Breast epithelium (tissue), 4 donors: Measurements from ENCODE around the gene EFCAB8. TPM values are rescaled to one million over a fixed set of nuclear protein-coding genes. Genes with fewer than 3 reads are reported as not detected.

Experiments used
- DNase-seq, 2 donors: peaks; one replicate each; pipeline ENCODE4 v3.0.0-alpha.2; 2019; ENCODE audit warnings: low spot score in 2 of 2
- H3K27ac ChIP-seq, 2 donors: fragments of 200-600 bp; sonication (generic) in 1 of 2; one replicate each; pipeline ENCODE4 v1.5.1; 2016 to 2019; ENCODE audit warnings: mild to moderate bottlenecking in 1 of 2
- H3K27me3 ChIP-seq, 2 donors: fragments of 200-600 bp; sonication (generic) in 1 of 2; one replicate each; pipeline versions ENCODE4 v1.5.1 to v1.6.0; 2017 to 2019; ENCODE audit warnings: control low read depth in 1 of 2, mild to moderate bottlenecking in 1 of 2
- H3K36me3 ChIP-seq: fragments of 200-600 bp; one replicate; pipeline ENCODE4 v1.5.1; 2019
- H3K4me1 ChIP-seq, 2 donors: fragments of 200-600 bp; sonication (generic); one replicate each; pipeline ENCODE4 v1.5.1; 2016 to 2019; ENCODE audit warnings: control low read depth in 1 of 2
- H3K4me3 ChIP-seq, 3 donors: fragments of 200-600 bp; sonication (generic); 1 replicate in 2 of 3; 2 replicates in 1 of 3; pipeline ENCODE4 v1.5.1; 2016 to 2019; ENCODE audit warnings: mild to moderate bottlenecking in 3 of 3, moderate library complexity in 2 of 3
- H3K9me3 ChIP-seq, 2 donors: fragments of 200-600 bp; sonication (generic) in 1 of 2; one replicate each; pipeline ENCODE4 v1.5.1; 2016 to 2019; ENCODE audit warnings: control low read depth in 1 of 2
- POLR2A ChIP-seq: fragments of 450-650 bp; IDR thresholded peaks from one replicate; pipeline ENCODE4 v1.6.1; 2016; ENCODE audit warnings: antibody characterized with exemption, mild to moderate bottlenecking, moderate library complexity
- POLR2AphosphoS5 ChIP-seq, 3 donors: sonication (generic); formaldehyde crosslinking; IDR thresholded peaks; one replicate each; pipeline ENCODE4 v1.6.1; 2017; ENCODE audit warnings: antibody characterized with exemption in 3 of 3
- intact Hi-C: fragments of 100-400 bp; cut with DNase I; formaldehyde crosslinking; loops from one replicate; pipeline ENCODE4 v1.15.1; 2023; ENCODE audit warnings: low total_unique reads
- total RNA-seq, 3 donors: library from RNA; depleted of rRNA; stranded (reverse); fragments of >200 nt; gene quantifications; one replicate each; pipeline ENCODE4 v1.1.0, GENCODE V29; 2016
- TF ChIP-seq, protein P1 (sequence below), 3 donors: fragments of 450-650 bp; IDR thresholded peaks; one replicate each; pipeline ENCODE4 v1.5.1; 2016 to 2017; ENCODE audit warnings: antibody characterized with exemption in 3 of 3, mild to moderate bottlenecking in 3 of 3, moderate library complexity in 3 of 3

The EFCAB8 gene
- total RNA-seq, 3 donors from 2014 or later = 0.32 TPM; not detected in 2

DNA sequence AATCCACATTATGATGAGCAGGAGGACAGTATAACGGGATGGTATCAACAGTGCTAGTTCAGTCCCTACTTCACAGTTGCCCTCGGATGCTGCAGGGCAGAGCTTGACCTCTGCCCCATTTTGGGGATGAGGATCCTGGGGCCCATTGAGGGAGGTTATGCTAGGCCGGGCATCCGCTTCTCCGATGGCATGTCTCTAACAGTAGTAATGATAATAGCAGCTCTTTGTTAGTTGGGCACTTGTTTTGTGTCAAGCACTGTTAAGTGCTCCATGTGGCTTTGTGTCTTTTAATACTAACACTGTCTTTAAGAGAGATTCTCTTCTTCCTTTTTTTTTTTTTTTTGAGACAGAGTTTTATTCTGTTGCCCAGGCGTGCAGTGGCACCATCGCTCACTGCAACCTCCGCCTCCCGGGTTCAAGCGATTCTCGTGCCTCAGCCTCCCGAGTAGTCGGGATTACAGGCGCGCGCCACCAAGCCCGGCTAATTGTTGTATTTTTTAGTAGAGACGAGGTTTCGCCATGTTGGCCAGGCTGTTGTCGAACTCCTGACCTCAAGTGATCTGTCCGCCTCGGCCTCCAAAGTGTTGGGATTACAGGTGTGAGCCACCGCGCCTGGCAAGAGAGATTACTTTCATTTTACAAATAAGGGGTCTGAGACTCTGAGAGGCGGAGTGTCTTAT, 37.9 kb upstream of the EFCAB8 start:
- peak overlapping the region; percentile 75 to 95 (median 81) for H3K4me3 ChIP-seq
- H3K27ac ChIP-seq = peak overlapping the region; percentile 96 to 98
- no peaks in the 10 kb centered on the region for H3K4me1 ChIP-seq
- no peaks in the 10 kb centered on the region for H3K9me3 ChIP-seq
- intact Hi-C loops = no loop called here
- no peaks in the 10 kb centered on the region for H3K36me3 ChIP-seq
- no peak for DNase-seq
- H3K27me3 ChIP-seq = no peaks in the 10 kb centered on the region
- no peak for TF ChIP-seq POLR2A
- no peak for TF ChIP-seq POLR2AphosphoS5 (IDR thresholded peaks at IDR 0.05)
- TF ChIP-seq, protein P1, sequence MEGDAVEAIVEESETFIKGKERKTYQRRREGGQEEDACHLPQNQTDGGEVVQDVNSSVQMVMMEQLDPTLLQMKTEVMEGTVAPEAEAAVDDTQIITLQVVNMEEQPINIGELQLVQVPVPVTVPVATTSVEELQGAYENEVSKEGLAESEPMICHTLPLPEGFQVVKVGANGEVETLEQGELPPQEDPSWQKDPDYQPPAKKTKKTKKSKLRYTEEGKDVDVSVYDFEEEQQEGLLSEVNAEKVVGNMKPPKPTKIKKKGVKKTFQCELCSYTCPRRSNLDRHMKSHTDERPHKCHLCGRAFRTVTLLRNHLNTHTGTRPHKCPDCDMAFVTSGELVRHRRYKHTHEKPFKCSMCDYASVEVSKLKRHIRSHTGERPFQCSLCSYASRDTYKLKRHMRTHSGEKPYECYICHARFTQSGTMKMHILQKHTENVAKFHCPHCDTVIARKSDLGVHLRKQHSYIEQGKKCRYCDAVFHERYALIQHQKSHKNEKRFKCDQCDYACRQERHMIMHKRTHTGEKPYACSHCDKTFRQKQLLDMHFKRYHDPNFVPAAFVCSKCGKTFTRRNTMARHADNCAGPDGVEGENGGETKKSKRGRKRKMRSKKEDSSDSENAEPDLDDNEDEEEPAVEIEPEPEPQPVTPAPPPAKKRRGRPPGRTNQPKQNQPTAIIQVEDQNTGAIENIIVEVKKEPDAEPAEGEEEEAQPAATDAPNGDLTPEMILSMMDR (IDR thresholded peaks at IDR 0.05) = no peak

DNA sequence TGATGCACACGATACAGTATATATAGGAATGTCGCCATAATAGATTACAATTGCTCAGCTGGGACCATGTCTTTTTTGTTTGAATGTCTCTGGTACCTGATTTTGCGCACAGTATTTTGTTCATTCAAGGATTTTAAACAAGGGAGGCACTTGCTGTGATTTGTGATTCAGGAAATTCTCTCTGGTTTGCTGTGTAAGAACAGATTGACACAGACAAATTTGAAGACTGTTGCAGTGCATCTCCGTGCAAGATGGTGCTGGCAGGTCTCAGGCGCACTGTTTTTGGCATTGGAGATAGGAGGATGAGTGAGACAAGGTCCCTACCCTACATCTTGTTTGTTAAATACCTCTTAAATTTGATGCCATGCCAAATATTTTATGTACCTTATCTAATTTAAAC, 36.5 kb upstream of the EFCAB8 start:
- no peak for TF ChIP-seq POLR2A
- TF ChIP-seq, protein P1 (IDR thresholded peaks at IDR 0.05) = no peak
- no peak for TF ChIP-seq POLR2AphosphoS5 (IDR thresholded peaks at IDR 0.05)
- Histone ChIP-seq H3K36me3 (no peaks in the 10 kb centered on the region), H3K9me3 (no peaks in the 10 kb centered on the region), H3K27ac (peak overlapping the region; percentile 20 to 36), H3K27me3 (no peaks in the 10 kb centered on the region), H3K4me3 (no peak overlapping the region), H3K4me1 (no peaks in the 10 kb centered on the region)
- DNase-seq = no peak
- intact Hi-C loops = no loop called here

DNA sequence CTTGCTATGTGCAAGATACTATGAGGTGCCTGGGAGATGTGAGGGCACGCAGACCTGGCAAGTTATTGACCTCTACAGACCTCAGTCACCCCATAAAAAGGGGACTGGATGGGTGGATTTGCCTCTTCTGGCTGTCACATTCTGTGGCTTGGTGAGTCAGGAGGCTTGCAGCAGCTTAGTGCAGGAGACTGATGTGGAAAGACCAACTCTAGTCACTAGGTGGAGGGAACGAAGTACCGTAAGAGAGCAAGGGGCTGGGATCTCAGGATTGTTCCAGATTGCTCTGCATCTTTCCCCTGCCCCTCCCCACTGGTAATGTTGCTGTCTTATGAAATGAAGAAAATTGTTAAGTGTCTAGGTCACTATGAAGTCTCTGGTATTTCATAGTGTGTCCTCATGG, 35.6 kb upstream of the EFCAB8 start:
- Histone ChIP-seq H3K9me3 (no peaks in the 10 kb centered on the region), H3K27me3 (no peaks in the 10 kb centered on the region), H3K27ac (peak overlapping the region; percentile 20 to 25), H3K4me1 (no peaks in the 10 kb centered on the region), H3K4me3 (no peak overlapping the region), H3K36me3 (no peaks in the 10 kb centered on the region)
- no peak for DNase-seq
- TF ChIP-seq POLR2AphosphoS5 (IDR thresholded peaks at IDR 0.05) = no peak
- intact Hi-C loops = no loop called here

DNA sequence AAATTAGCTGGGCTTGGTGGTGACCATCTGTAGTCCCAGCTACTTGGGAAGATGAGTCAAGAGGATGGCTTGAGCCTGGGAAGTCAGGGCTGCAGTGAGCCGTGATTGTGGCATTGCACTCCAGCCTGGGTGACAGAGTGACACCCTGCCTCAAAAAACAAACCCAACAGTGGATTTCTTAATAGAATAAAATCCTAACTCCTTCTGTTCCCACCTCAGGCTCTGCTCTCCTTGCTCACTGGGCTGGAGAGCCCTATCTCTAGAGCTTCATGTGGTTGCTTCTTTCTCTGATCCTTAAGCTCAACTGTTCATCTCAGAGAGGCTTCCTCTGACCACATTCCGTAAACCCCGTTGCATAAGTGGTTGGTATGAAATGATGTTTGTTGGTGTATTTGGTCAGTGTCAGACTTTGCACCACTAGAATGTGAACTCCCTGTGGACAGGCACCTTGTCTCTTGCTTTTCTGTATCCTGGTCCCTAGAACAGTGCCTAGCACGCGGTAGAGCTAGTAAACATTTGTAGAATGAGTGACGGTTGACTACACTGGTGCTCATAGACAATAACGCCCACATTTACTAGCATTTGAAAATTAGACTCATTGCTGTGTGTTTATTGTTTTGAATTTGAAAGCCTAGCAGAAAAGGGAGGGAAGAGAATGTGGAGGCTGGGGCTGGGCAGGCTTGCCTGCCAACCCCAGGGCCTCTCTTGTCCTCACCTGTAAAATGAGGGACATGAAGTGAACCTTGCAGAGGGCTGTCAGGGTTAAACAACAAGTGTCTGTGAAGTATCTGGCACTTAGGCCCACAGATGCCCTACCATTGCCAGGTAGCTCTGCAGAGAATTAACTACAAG, 34.8 kb upstream of the EFCAB8 start:
- Histone ChIP-seq H3K4me1 (no peaks in the 10 kb centered on the region), H3K9me3 (no peaks in the 10 kb centered on the region), H3K27me3 (no peaks in the 10 kb centered on the region), H3K36me3 (no peaks in the 10 kb centered on the region), H3K27ac (peak overlapping the region; percentile 20 to 25), H3K4me3 (no peak overlapping the region)
- intact Hi-C loops = no loop called here
- TF ChIP-seq, protein P1 (IDR thresholded peaks at IDR 0.05) = no peak
- no peak for TF ChIP-seq POLR2A
- no peak for TF ChIP-seq POLR2AphosphoS5 (IDR thresholded peaks at IDR 0.05)
- no peak for DNase-seq

DNA sequence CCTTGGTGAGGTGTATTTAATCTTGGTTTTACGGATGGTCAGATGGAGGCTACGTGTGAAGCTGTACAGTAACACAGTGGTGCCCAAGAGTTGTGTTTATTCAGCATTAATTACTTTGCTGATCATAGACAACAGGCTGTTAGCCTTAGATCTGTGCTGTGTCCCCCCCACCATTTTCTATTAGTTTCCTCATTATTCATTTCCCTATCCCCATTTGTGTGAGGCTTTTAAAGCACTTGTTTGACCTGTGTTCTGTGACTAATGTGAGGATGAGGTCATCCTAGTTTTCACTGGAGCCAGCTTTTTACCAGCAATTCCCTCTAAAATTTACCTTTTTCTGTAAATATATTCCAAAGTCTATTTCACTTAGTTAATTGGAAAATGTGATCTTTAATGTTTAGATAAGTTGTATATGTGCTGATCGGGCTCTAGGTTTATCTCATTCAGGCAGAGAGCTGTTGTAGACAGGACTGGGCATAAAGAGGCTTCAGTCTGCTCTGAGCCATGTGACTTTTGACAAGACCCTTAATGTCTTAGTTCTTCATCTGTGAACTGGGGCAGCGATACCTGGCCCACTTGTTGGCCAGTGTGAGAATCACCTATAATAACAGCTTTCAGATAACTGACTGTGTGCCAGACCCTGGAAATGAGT, 30.6 kb upstream of the EFCAB8 start:
- no peaks in the 10 kb centered on the region for H3K27me3 ChIP-seq

More for the DNA sequence above, 30.6 kb upstream of the EFCAB8 start:
- no peaks in the 10 kb centered on the region for H3K9me3 ChIP-seq
- TF ChIP-seq POLR2A (no peak), POLR2AphosphoS5 (IDR thresholded peaks at IDR 0.05) (no peak)
- TF ChIP-seq, protein P1 (IDR thresholded peaks at IDR 0.05) = no peak
- no peaks in the 10 kb centered on the region for H3K36me3 ChIP-seq
- no peak for DNase-seq
- H3K4me1 ChIP-seq = no peaks in the 10 kb centered on the region
- H3K4me3 ChIP-seq = no peak overlapping the region
- intact Hi-C loops = no loop called here
- no peak overlapping the region for H3K27ac ChIP-seq
